HG02938 (cell line): Measurements from ENCODE around the gene XCL1.

ENCODE experiments used
- ATAC-seq: cut with Tn5 transposase; IDR thresholded peaks from one replicate; pipeline ENCODE4 v1.9.1; 2021; ENCODE audit warnings: mild to moderate bottlenecking, moderate library complexity; ENCODE audit not compliant: unreplicated experiment

The XCL1 gene

GRCh38 chr1:168603501-168604110, 27.2 kb downstream of the XCL1 start:
- ATAC-seq, result peak; percentile 64

- no peak for ATAC-seq
Observed at GRCh38 chr1:168605443-168605842, 29.0 kb downstream of the XCL1 start.

GRCh38 chr1:168606096-168606495, 29.7 kb downstream of the XCL1 start:
- no peak for ATAC-seq

DNA sequence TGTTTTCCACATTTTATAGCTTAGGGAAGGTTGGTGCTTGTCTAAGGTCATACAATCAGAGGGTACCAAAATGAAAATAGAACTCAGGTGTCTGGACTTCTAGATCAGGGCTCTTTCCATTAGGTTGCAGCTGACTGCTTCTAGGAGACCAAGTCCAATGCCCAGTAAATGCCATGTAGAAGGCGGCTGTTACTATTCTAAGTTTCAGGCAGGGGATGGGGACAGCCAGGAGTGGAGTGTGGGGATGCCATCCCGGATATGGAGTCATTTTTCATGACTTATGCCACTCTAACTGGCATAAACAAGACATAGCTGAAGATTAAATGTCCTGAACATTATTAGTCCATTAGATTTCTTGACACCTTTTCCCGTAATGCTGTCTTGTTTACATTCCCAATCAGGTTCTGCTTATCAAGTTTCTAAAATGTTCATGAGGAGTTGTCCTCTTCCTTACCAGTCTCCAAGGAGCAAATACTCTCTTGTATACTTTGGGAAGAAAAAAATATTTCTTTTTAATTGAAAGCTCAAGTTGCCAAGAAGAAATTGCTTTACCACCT, 31.5 kb downstream of the XCL1 start:
- no peak for ATAC-seq

GRCh38 chr1:168608796-168609715, 32.7 kb downstream of the XCL1 start:
- no peak for ATAC-seq

DNA sequence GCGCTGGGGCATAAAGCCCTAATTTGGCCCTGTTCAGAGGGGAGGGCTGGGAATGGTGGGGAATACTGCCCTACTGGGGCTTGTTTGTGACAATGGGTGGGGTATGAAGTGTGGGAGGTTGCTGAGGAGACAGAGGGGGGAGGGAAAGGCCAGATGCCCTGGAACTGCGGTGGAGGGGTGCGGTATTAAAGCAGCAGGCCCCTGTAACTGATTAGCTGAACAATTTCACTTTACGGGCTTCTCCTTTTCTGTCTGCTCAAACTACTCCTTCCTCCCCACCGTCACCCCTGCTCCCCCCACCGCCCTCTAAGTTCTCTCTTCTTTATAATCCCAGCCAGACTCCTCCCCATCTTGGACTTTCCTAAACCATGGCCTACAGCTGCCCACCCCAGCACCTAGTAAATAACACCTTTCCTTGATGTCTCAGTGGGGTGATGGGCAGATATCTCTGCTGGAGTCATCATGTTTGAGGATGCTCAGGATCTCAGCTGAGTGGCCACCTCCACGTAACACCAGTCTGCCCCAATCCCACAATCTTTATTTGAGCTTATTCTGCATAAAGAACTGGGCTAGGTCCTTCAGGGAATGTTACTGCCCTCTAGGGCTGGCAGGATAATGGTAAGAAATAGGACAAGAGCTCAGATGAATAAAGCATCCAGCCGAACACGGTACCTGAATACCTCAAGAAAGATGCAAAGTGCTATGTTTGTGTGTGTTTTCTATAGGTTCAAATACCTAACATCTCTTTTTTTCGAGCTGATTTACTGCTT, 33.5 kb downstream of the XCL1 start:
- no peak for ATAC-seq

DNA sequence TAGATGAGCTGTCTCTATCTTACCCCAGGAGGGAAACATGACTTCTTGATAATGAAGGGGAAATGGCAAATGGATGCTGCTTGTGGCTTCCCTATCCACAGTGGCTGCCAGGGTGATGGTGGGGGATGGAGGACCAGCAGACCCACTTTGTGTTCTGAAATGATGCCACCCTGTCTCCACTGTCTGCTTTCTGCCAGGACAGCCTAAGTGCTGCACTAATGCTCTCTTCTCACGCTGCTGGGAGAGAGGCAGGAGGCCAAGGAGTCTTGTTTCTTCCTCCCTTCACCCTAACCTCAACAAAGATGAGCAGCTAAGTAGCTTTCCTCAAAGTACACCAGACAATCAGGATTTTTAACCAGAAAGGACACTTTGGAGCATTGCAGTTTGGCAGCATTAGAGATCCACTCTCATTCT, 36.6 kb downstream of the XCL1 start:
- no peak for ATAC-seq

- ATAC-seq, result no peak
Observed at GRCh38 chr1:168613691-168614231, 37.4 kb downstream of the XCL1 start.

DNA sequence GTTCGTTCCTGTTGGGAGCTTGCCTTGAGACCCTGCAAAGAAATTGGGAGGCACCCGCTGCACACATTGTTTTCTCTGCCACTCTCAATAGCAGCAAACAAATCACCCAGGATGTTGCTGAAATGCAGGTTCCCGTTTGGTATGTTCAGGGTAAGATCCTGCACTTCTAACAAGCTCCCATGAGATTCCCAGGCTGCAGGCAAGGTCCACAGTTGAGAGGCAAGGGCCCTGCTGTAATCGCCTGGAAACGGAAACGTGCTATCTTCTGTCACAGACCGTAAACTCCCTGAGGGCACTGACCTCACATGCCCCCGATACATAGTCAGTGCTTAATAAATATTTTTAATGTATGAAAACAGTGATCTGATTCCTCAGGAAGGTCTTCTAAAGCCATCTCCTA, 37.8 kb downstream of the XCL1 start:
- no peak for ATAC-seq

- no peak for ATAC-seq
Observed at GRCh38 chr1:168615965-168616364, 39.6 kb downstream of the XCL1 start.

DNA sequence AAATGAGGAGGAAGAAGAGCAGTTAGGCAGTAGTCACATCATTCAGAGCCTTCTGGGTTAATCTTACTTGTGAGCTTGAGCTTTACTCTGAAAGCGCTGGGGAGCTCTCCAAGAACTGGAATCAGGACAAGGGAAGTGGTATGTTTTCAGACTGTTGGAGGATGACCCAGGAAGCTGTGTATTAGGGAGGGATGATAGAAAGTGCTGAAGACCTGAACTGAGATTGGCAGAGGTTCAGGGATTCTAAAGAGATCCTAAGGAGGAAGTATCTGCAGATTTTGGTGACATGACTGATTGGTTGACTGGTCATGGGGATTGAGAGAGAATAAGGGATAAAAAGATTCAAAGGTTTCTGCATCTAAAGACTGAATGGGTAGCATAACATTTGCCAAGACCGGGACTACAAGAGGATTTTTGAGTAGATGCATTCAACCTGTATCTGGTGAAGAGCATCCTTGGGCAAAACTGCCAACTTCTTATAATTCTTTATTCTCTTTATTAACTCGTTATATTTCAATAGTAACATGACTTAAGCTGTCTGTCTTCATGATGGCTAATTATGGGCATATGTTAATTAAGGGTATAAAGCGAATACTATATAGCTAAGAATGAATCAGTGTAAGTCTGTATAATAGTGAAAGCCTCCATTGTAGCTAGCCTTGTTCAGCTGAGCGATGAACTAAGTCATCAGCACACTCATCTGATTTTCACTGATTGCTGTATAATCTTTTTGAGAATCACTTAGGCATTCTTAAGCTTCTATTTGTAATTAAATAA, 41.8 kb downstream of the XCL1 start:
- no peak for ATAC-seq

- no peak for ATAC-seq
Observed at GRCh38 chr1:168618886-168619285, 42.5 kb downstream of the XCL1 start.

DNA sequence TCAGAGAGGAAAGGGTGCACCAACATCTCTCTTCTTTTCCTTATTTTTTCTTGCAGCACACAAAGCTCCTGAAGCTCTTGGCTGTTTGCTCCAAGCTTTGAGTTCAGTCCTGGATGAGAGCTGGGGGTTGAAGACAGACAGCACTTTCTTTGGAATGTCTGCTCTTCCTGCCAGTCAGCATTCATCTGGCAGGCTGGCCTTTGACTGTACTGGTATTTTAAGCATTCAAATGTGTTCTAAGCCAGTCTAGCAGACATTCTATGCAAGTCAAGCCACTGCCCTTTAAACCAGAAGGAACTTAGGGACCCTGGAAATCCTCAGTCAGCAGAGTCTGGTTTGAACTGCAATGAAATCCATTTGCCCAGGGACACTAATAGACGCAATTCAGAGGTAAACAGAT, 45.0 kb downstream of the XCL1 start:
- ATAC-seq, result no peak

DNA sequence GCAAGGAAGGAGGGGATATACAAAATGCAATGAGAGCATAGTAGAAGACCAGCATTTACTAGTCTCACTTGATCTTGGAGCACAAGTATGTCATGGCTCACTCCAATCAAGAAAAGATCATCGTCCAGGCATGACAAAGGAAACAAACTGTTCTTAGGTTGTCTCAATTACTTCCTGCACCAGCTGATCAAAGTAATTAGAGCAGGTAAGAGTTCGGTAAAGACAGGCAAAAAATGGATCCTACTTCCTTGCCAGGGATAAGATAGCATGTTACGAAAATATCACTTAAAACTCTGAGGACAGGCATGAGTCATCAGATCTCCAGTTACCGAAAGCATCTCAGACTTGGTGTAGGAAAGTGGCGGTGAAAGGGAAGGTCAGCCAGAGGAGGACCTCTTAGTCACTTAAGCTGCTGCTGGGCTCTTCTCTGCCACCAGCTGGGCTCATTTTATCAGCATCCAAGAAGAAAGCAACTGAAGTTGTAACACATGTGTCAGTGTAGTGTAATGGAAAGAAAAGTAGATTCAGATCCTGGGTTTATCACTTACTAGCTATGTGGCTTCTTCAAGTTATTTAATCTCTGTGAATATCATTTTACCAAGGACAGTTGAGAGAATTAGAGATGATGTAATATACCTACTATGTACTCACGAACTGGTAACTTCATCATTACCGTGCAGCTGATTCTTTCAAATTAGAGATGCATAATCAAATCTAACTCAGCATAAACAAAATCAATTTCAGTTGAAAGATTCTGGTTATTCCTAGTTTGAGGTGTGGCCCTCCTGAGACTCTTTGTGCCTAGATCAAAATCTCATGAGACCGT, 46.8 kb downstream of the XCL1 start:
- no peak for ATAC-seq

- no peak for ATAC-seq
Observed at GRCh38 chr1:168623831-168624230, 47.4 kb downstream of the XCL1 start.

DNA sequence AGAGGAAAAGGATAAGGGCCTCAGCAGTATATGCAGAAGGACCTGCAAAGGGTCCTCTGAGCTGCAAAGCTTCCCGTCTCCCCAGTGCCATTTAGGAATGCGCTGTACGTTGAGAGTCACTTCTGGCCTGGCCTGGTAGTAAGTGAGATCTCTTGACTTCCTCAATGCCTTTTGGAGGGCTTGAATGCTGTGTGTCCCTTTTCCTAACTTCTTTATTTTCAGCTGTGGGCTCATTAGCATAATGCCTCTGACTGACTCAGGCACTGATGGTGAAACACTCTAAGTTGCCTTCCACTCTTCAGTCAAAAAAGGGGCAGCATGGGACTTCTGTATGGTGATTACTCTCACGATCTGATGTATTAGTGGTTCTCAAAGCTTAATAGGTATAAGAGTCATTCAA, 49.9 kb downstream of the XCL1 start:
- no peak for ATAC-seq

DNA sequence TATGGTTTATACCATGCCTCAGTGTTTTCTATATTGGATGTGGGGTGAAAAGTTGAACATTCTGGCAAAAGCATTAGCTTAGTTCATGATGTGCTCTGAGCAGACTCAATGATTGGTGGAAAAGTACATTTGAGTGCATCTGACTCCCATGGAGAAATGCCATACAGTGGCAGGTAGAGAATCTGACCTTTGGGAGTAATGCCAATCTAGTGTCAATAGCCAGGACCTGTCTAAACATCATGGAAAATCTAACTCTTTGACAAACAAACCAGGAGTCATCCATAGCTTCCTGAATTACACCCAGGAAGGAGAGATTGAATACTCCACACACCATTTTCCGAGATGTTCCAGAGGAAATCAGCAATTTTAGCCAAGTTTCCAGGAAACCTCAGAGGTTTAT, 51.0 kb downstream of the XCL1 start:
- ATAC-seq, result no peak

DNA sequence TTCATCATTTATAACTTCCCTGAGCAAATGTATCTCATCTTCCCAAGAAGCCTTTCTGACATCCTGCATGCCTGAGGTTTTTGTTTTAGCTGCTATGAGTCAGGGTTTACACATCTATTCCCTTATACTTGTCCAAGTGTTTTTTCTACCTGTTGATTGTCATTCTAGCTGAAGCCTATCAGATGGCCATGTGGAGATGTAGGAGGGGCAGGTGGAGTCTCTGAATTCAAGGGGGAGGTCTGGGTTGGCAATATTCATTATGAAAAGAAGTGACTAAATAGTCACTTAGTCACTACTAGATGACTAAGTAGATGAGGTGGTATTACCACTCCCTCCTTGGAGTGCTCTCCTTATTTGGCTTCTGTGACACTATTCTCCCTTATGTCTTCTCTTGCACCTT, 52.4 kb downstream of the XCL1 start:
- ATAC-seq, result no peak

- no peak for ATAC-seq
Observed at GRCh38 chr1:168629466-168629865, 53.1 kb downstream of the XCL1 start.
